Small intestine (tissue), 7 donors: ENCODE measurements around the gene FAM89B. TPM values are rescaled to one million over a fixed set of nuclear protein-coding genes. Genes with fewer than 3 reads are reported as not detected.
A peak's percentile ranks its signal among the peaks of the same experiment; 100 is the strongest.

ENCODE experiments used
- DNase-seq, 2 donors: peaks; one replicate each; pipeline versions ENCODE4 v3.0.0 to v3.0.0-alpha.2; 2013
- FAIRE-seq: peaks from 2 replicates; lab custom pipeline; 2012; peaks lifted over from hg19 to GRCh38; lab: Jason Lieb, UNC
- H3K27ac ChIP-seq, 3 donors: one replicate each; pipeline ENCODE4 v1.5.1; 2013; ENCODE audit warnings: low read length in 2 of 3, mild to moderate bottlenecking in 2 of 3, control low read depth in 1 of 3, inconsistent platforms in 1 of 3, low read depth in 1 of 3, moderate library complexity in 1 of 3
- H3K27me3 ChIP-seq, 3 donors: one replicate each; pipeline ENCODE4 v1.6.1; 2013; ENCODE audit warnings: low read length in 3 of 3, inconsistent platforms in 1 of 3; ENCODE audit not compliant: control insufficient read depth in 3 of 3, insufficient read depth in 3 of 3
- H3K36me3 ChIP-seq, 3 donors: one replicate each; pipeline ENCODE4 v1.6.1; 2013; ENCODE audit warnings: low read length in 3 of 3, inconsistent platforms in 1 of 3, low read depth in 1 of 3, mild to moderate bottlenecking in 1 of 3, moderate library complexity in 1 of 3; ENCODE audit not compliant: control insufficient read depth in 3 of 3, insufficient read depth in 2 of 3
- H3K4me1 ChIP-seq, 3 donors: one replicate each; pipeline ENCODE4 v1.6.1; 2013; ENCODE audit warnings: low read length in 2 of 3, inconsistent platforms in 1 of 3, low read depth in 1 of 3, mild to moderate bottlenecking in 1 of 3, moderate library complexity in 1 of 3; ENCODE audit not compliant: control insufficient read depth in 3 of 3, insufficient read depth in 2 of 3
- H3K4me3 ChIP-seq, 3 donors: one replicate each; pipeline ENCODE4 v1.5.1; 2013; ENCODE audit warnings: low read length in 3 of 3, control low read depth in 1 of 3, inconsistent platforms in 1 of 3, low read depth in 1 of 3, mild to moderate bottlenecking in 1 of 3, moderate library complexity in 1 of 3
- H3K9me3 ChIP-seq, 2 donors: one replicate each; pipeline ENCODE4 v1.6.1; 2013; ENCODE audit warnings: low read depth in 1 of 2, low read length in 1 of 2; ENCODE audit not compliant: control insufficient read depth in 2 of 2, insufficient read depth in 1 of 2
- WGBS, 3 donors: extraction: QIAGEN DNeasy Blood & Tissue Kit; methylation state at CpG; one replicate each; pipeline ENCODE4 v1.1.7; 2013; 5-methylcytosine and 5-hydroxymethylcytosine counted together
- polyA plus RNA-seq, 4 donors: library from polyadenylated mRNA; stranded (reverse) in 3 of 4; unstranded in 1 of 4; fragments of 200-250 nt in 3 of 4; fragments of 120-200 nt in 1 of 4; gene quantifications; one replicate each; pipeline versions ENCODE4 v1.2.1 to v1.2.3, GENCODE V29; 2013
- donor health status: healthy with polysubstance abuse.
- donor health status: control.
- donor health status: control.
- donor health status: Bipolar disorder and iron deficiency.
- donor health status: healthy.

Gene FAM89B
- polyA plus RNA-seq, 4 donors, result 15.9 to 39.2 (median 33.4) TPM

GRCh38 chr11:65541093-65541982 is 31.0 kb upstream of the FAM89B start:
- H3K27ac ChIP-seq, result peak overlapping the region; percentile 50 to 91 (median 88)
- no peaks in the 10 kb centered on the region for H3K27me3 ChIP-seq
- H3K4me1 ChIP-seq, result peaks cover 0 to 38% (median 0%) of the 10 kb centered on the region in 3 donors
- DNase-seq (peak in 1 of 2 donors; percentile 34), FAIRE-seq (no peak)
- peak overlapping the region in 2 of 3 donors; percentile 53 to 69 for H3K4me3 ChIP-seq
- peaks cover 0 to 75% (median 6%) of the 10 kb centered on the region in 3 donors for H3K36me3 ChIP-seq
- H3K9me3 ChIP-seq, result no peaks in the 10 kb centered on the region
- 42 to 44% (median 43%) methylated on average over 18 of the region's 18 CpGs for WGBS, 3 donors

DNA sequence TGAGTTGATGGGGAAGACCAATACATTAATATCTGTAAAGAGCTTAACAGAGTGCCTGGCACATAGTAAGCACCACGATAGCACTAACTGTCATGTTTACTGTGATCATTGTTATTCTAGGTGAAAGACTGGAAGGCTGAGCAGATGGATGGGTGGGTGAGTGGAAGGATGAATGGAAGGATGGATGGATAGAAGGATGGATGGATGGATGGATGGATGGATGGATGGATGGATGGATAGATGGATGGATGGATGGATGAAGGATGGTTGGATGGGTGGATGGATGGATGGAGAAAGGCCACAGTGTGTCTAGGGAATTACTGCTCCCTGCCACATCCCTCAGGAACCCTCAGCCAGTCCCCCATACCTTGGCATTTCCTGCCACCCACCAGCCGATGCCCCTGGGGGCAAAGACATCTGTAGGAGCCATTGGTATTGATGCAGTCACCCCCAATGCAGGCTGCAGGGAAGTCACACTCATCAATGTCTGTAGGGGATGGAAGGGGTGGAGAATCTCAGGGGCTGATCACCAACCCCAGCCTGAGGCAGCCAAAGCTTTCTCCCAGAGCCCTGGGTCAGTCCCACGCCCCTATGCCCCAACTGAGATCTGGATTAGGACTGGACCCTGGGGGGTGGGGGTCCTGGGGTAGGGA is 29.5 kb upstream of the FAM89B start:
- Histone ChIP-seq H3K36me3 (peaks cover 0 to 69% (median 4%) of the 10 kb centered on the region in 3 donors), H3K27ac (no peak overlapping the region), H3K9me3 (no peaks in the 10 kb centered on the region), H3K4me3 (no peak overlapping the region), H3K4me1 (peaks cover 0 to 41% (median 0%) of the 10 kb centered on the region in 3 donors), H3K27me3 (no peaks in the 10 kb centered on the region)
- DNase-seq (no peak), FAIRE-seq (no peak)
- 95 to 97% (median 95%) methylated on average over 3 of the region's 3 CpGs for WGBS, 3 donors

DNA sequence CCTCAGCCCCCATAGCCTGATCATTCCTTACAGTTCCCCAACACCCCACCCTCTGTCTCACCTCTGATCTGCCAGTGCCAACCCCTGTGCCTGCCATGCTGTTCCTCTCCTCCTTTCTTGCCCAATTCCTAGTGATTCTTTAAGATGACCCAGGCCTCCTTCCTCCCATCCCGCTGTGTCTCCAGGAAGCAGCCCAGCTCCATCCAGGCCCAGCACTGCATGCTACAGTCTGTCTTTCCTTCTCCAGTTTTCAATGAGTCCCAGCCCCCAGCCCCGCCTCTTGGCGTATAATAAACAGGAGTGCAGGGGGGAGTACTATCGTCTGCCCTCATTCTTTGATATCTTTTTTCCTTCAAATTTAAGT is 26.5 kb upstream of the FAM89B start:
- 20 to 45% (median 35%) methylated on average over 4 of the region's 4 CpGs for WGBS, 3 donors
- peak overlapping the region; percentile 75 to 80 (median 80) for H3K27ac ChIP-seq
- H3K4me1 ChIP-seq, result peaks cover 0 to 27% (median 0%) of the 10 kb centered on the region in 3 donors
- peaks cover 0 to 71% (median 4%) of the 10 kb centered on the region in 3 donors for H3K36me3 ChIP-seq
- peak overlapping the region in 2 of 3 donors; percentile 53 to 55 for H3K4me3 ChIP-seq
- H3K9me3 ChIP-seq, result no peaks in the 10 kb centered on the region
- DNase-seq, result peak in 1 of 2 donors; percentile 27
- H3K27me3 ChIP-seq, result no peaks in the 10 kb centered on the region
- FAIRE-seq, result no peak

GRCh38 chr11:65546217-65546958 is 25.9 kb upstream of the FAM89B start:
- H3K4me3 ChIP-seq, result peak overlapping the region in 2 of 3 donors; percentile 53 to 55
- 6 to 27% (median 11%) methylated on average over 53 to 64 of the region's 64 CpGs for WGBS, 3 donors
- no peaks in the 10 kb centered on the region for H3K27me3 ChIP-seq
- no peaks in the 10 kb centered on the region for H3K9me3 ChIP-seq
- peak; percentile 96 to 98 for DNase-seq
- H3K27ac ChIP-seq, result peak overlapping the region; percentile 75 to 80 (median 80)
- H3K4me1 ChIP-seq, result peaks cover 0 to 26% (median 0%) of the 10 kb centered on the region in 3 donors
- no peak for FAIRE-seq
- peaks cover 0 to 68% (median 4%) of the 10 kb centered on the region in 3 donors for H3K36me3 ChIP-seq

DNA sequence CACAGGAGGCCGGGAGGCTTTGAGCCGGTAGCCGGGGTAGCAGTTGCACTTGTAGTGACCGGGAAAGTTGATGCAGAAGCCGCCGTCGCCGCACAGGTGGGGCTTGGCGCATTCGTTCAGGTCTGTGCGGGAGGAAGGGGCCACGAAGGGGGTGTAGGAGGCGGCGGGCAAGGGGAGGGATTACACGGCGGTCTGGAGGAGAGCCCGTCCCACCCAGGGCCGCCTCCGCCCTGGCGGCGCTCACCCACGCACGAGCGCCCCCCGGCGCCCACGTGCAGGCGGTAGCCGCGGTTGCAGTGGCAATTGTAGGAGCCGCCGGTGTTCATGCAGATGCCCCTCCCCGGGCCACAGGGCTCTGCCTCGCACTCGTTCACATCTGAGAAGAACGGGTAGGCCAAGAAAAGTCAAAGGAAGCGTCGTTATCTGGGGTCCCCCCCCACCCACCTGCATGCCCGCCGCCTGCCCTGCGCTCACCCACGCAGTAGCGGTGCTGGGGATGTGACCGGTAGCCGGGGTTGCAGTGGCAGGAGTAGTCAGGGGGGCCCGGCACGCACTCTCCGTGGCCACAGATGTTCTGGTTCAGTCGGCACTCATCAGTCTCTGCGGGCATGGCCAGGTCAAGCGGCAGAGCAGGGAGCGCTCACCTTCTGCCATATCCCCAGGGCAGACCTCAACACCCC is 24.8 kb upstream of the FAM89B start:
- Histone ChIP-seq H3K4me1 (peaks cover 0 to 30% (median 0%) of the 10 kb centered on the region in 3 donors), H3K27me3 (no peaks in the 10 kb centered on the region), H3K9me3 (no peaks in the 10 kb centered on the region), H3K27ac (no peak overlapping the region), H3K4me3 (no peak overlapping the region), H3K36me3 (peaks cover 0 to 66% (median 4%) of the 10 kb centered on the region in 3 donors)
- no peak for DNase-seq
- no peak for FAIRE-seq
- 85 to 92% (median 88%) methylated on average over 43 to 52 of the region's 52 CpGs for WGBS, 3 donors

DNA sequence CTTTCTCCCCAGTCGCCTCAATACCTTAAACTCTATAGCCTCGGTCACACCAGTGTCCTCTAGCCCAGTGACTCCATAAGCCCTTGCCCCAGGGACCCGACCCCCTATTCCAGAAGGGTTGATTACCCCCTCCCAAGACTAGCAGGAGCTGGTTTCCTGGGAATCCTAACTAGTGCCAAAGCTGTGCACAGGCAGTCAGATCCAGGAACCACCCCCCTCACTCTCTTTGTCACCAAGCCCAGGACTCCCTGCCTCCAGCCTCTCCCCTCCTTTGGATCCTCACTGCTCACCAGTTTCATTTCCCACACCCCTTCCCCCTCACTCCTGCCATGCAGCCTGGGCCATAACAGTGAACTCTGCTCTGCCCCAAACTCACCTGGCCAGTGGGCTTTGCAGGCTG is 23.9 kb upstream of the FAM89B start:
- no peak overlapping the region for H3K4me3 ChIP-seq
- peaks cover 0 to 36% (median 0%) of the 10 kb centered on the region in 3 donors for H3K4me1 ChIP-seq
- 84 to 90% (median 90%) methylated on average over 3 of the region's 3 CpGs for WGBS, 3 donors
- H3K27me3 ChIP-seq, result no peaks in the 10 kb centered on the region
- DNase-seq, result no peak
- H3K9me3 ChIP-seq, result no peaks in the 10 kb centered on the region
- no peak overlapping the region for H3K27ac ChIP-seq
- peaks cover 0 to 66% (median 4%) of the 10 kb centered on the region in 3 donors for H3K36me3 ChIP-seq
- no peak for FAIRE-seq

- WGBS, 3 donors, result 74 to 90% (median 89%) methylated on average over 3 of the region's 3 CpGs
- no peak for DNase-seq
- Histone ChIP-seq H3K36me3 (peaks cover 0 to 61% (median 4%) of the 10 kb centered on the region in 3 donors), H3K27ac (no peak overlapping the region), H3K4me3 (no peak overlapping the region), H3K9me3 (no peaks in the 10 kb centered on the region), H3K4me1 (peaks cover 0 to 41% (median 0%) of the 10 kb centered on the region in 3 donors), H3K27me3 (no peaks in the 10 kb centered on the region)
- no peak for FAIRE-seq
Measured at GRCh38 chr11:65549096-65549495, 23.2 kb upstream of the FAM89B start.
